Measurements from ENCODE around the gene TGFBR3. TPM values are rescaled to one million over a fixed set of nuclear protein-coding genes. Genes with fewer than 3 reads are reported as not detected.
A peak's percentile ranks its signal among the peaks of the same experiment; 100 is the strongest.

TGFBR3 gene
- total and polyA plus RNA-seq, 2 of the 8 experiments (the other 6 are each of a cell fraction or from before 2014, with no cell fraction given), result 2.0 to 6.1 TPM

- TF ChIP-seq SAP30 (IDR thresholded peaks at IDR 0.05; ENCODE audit: insufficient read depth, insufficient replicate concordance, low read length) (no peak), E2F6 (IDR thresholded peaks at IDR 0.05) (no peak), RXRA (IDR thresholded peaks at IDR 0.05; ENCODE audit: insufficient read depth, low read depth, low read length) (no peak)
- FAIRE-seq (no peak), DNase-seq (ENCODE audit: low read depth in 1 of 2, low spot score in 2 of 2) (no peak)
- H4K8ac ChIP-seq (ENCODE audit: extremely low read depth, insufficient read depth, low read length), result no peak overlapping the region
- H3K4me2 ChIP-seq (ENCODE audit: insufficient read depth in 1 of 2, low read depth in 2 of 2, low read length in 2 of 2), result no peak overlapping the region
- H3K27ac ChIP-seq (ENCODE audit: low read depth, low read length), result no peak overlapping the region
- no peak overlapping the region for H3K14ac ChIP-seq (ENCODE audit: insufficient read length)
- no peaks in the 10 kb centered on the region for H3K27me3 ChIP-seq (replicated peaks in 1 of 4; ENCODE audit: control insufficient read depth in 3 of 4, extremely low read depth in 1 of 4, insufficient read depth in 3 of 4, low read length in 3 of 4)
- H3K9me3 ChIP-seq (ENCODE audit: insufficient read depth in 2 of 2, low read depth in 1 of 2, low read length in 1 of 2), result no peaks in the 10 kb centered on the region
- no peak overlapping the region for H2AFZ ChIP-seq (ENCODE audit: low read length)
- H2BK20ac ChIP-seq (ENCODE audit: low read length), result 0 out of 2 replicates have a peak overlapping the region, but pooled peaks have one; percentile 72
- H2BK5ac ChIP-seq (ENCODE audit: low read depth, low read length), result no peak overlapping the region
- H2BK12ac ChIP-seq (ENCODE audit: low read depth, low read length), result no peak overlapping the region
- H2BK15ac ChIP-seq (ENCODE audit: low read length), result no peak overlapping the region
- H4K20me1 ChIP-seq (replicated peaks in 1 of 2; ENCODE audit: control insufficient read depth in 1 of 2, insufficient read depth in 2 of 2, low read length in 2 of 2), result no peaks in the 10 kb centered on the region
- ChIA-PET POLR2A (ENCODE audit: partially characterized antibody) (interaction anchor here (1.0 kb wide), 1 partner anchor 450 kb away, joined by 3 read pairs; no protein-coding TSS in a partner anchor), CTCF (ENCODE audit: partially characterized antibody) (interaction anchor here (0.9 to 1.6 kb wide), 4 partner anchors 15 to 199 kb away, joined by 3 to 4 read pairs (median 3); no protein-coding TSS in a partner anchor)
- no peak overlapping the region for H2AK5ac ChIP-seq (ENCODE audit: low read depth, low read length)
- 69% methylated on average over 8 of the region's 8 CpGs; no CpG with 5 or more reads in 1 of the 2 experiments for WGBS, 2 experiments (ENCODE audit: extremely low coverage in 1 of 2, insufficient coverage in 1 of 2, insufficient read length in 1 of 2, insufficient replicate concordance in 2 of 2, low coverage in 1 of 2, low lambda C conversion rate in 2 of 2, missing lambda C conversion rate in 1 of 2)
- H3K79me2 ChIP-seq (ENCODE audit: control insufficient read depth in 1 of 2, insufficient read depth in 2 of 2, low read length in 2 of 2), result no peaks in the 10 kb centered on the region
- no peak overlapping the region for H3K23ac ChIP-seq (ENCODE audit: insufficient read length)
- peaks cover 0 to 5% (median 2%) of the 10 kb centered on the region in 4 experiments; a peak in 2 of 7 replicates for H3K4me1 ChIP-seq (replicated peaks in 1 of 4; ENCODE audit: control insufficient read depth in 3 of 4, insufficient read depth in 4 of 4, low read length in 3 of 4)
- H2BK120ac ChIP-seq (replicated peaks; ENCODE audit: low read depth, low read length), result no peak overlapping the region
- no peak overlapping the region for H3K56ac ChIP-seq (replicated peaks; ENCODE audit: insufficient read length, low read depth, low read length)
- no peak overlapping the region for H3K9ac ChIP-seq (replicated peaks in 1 of 4; ENCODE audit: extremely low read depth in 1 of 4, low read depth in 3 of 4, low read length in 3 of 4)
- H4K91ac ChIP-seq (replicated peaks; ENCODE audit: insufficient read length, low read length), result no peak overlapping the region
- H3K18ac ChIP-seq (ENCODE audit: extremely low read depth, low read length), result no peak overlapping the region
- no peaks in the 10 kb centered on the region for H3K36me3 ChIP-seq (ENCODE audit: control insufficient read depth in 2 of 4, insufficient read depth in 4 of 4, low read length in 3 of 4)
- no peak overlapping the region for H3K4ac ChIP-seq (replicated peaks; ENCODE audit: insufficient read length, low read depth, low read length)
- H4K5ac ChIP-seq (ENCODE audit: insufficient read length, low read depth, low read length), result no peak overlapping the region
- H3K4me3 ChIP-seq (ENCODE audit: extremely low read depth in 1 of 4, insufficient read depth in 2 of 4, low read depth in 3 of 4, low read length in 4 of 4), result no peak overlapping the region
- H3K79me1 ChIP-seq (ENCODE audit: low read depth, low read length), result no peaks in the 10 kb centered on the region
- H3K23me2 ChIP-seq (ENCODE audit: low read depth, low read length), result no peaks in the 10 kb centered on the region; the same call in 1 of the 2 replicates
These were observed 152.7 kb downstream of the TGFBR3 start for GRCh38 chr1:91733108-91733710.

Measured in H1 (cell line).